ENCODE measurements around the gene IFITM2. TPM values are rescaled to one million over a fixed set of nuclear protein-coding genes. Genes with fewer than 3 reads are reported as not detected.

The IFITM2 gene
- total and polyA plus RNA-seq, 2 of the 4 experiments (the other 2 are of a cell fraction) = 31.2 to 564 TPM

DNA sequence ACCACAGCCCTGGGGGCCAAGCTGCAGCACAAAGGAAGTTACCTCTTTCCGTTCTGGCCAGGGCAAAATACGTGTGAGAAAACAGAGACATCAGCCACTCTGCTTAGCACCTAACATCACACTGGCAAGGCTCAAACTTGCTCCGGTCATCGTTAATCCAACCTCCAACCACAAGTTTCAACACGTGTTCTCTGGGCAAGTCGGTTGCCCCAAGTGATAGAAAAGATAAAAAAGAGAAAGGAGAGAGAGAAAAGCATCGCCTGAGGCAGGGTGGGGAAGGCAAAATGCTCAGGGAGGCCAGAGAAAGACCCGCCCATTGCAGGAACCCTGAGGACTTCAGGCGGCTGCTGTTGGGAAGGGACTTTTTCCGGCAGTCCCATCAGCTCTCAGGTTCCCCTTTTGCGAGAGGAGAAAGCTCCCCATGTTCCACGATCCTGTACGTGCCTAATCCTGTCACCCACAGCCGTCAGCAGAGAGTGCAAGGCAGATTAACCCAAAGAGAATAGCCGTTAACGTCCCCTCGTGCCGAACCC, 43.2 kb downstream of the IFITM2 start:
- no peak overlapping the region for H4K5ac ChIP-seq (ENCODE audit: low read depth, low read length)
- dilution Hi-C loops (cut with HindIII; ENCODE audit: low sequenced_read_pairs, unreplicated experiment) (no loop called here), in situ Hi-C loops (cut with MboI; ENCODE audit: low sequenced_read_pairs) (loop anchor here (10.0 kb wide), 1 partner anchor 46 kb away; the partner anchor contains the start of gene IFITM2), intact Hi-C loops (cut with micrococcal nuclease) (no loop called here)
- H3K9me3 ChIP-seq (ENCODE audit: control insufficient read depth, insufficient read depth, low read length) = no peaks in the 10 kb centered on the region
- WGBS, 2 experiments (ENCODE audit: extremely low coverage in 2 of 2, insufficient read length in 1 of 2) = 76% methylated on average over 7 of the region's 18 CpGs; no CpG with 5 or more reads in 1 of the 2 experiments
- H3K27ac ChIP-seq (ENCODE audit: insufficient read depth, low read length) = no peak overlapping the region
- H2AK9ac ChIP-seq (replicated peaks; ENCODE audit: low read depth, low read length, poor library complexity) = no peak overlapping the region
- H4K20me1 ChIP-seq (ENCODE audit: insufficient read depth, low read length) = no peaks in the 10 kb centered on the region
- no peak for TF ChIP-seq MAFK (IDR thresholded peaks at IDR 0.05; ENCODE audit: low read depth, low read length)
- ChIA-PET POLR2A (ENCODE audit: unreplicated experiment) (interaction anchor here (0.6 kb wide), 1 partner anchor 114 kb away, joined by 4 read pairs; the partner anchor contains the start of gene PSMD13), CTCF (no interaction called here)
- H3K36me3 ChIP-seq (ENCODE audit: control insufficient read depth, insufficient read depth, low read length) = no peaks in the 10 kb centered on the region
- peaks cover 10% of the 10 kb centered on the region for H3K9me1 ChIP-seq (ENCODE audit: insufficient read depth, low read length)
- no peak overlapping the region for H2BK5ac ChIP-seq (ENCODE audit: low read depth, low read length, poor library complexity, severe bottlenecking)
- peaks cover 0 to 9% of the 10 kb centered on the region in 2 experiments; a peak in 1 of 4 replicates for H3K79me1 ChIP-seq (ENCODE audit: low read depth in 1 of 2, low read length in 2 of 2)
- no peak overlapping the region for H3K18ac ChIP-seq (ENCODE audit: low read depth, low read length)
- H3K14ac ChIP-seq (replicated peaks; ENCODE audit: low read depth, low read length) = no peak overlapping the region
- no peaks in the 10 kb centered on the region; the same call in 1 of the 2 replicates for H3K27me3 ChIP-seq (ENCODE audit: control insufficient read depth, insufficient read depth, low read length)
- H3K4me2 ChIP-seq (ENCODE audit: low read depth, low read length) = no peak overlapping the region
- no peak overlapping the region for H3K9ac ChIP-seq (ENCODE audit: low read depth, low read length)
- no peak overlapping the region for H3K4me3 ChIP-seq (ENCODE audit: insufficient read depth, low read depth, low read length)
- no peak overlapping the region for H2BK20ac ChIP-seq (ENCODE audit: low read depth, low read length)
- no peak overlapping the region; the same call in 1 of the 2 replicates for H4K91ac ChIP-seq (ENCODE audit: insufficient read depth, low read depth, low read length)
- no peak for DNase-seq
- no peak overlapping the region for H4K8ac ChIP-seq (ENCODE audit: low read depth in 2 of 2, low read length in 2 of 2)
- H2BK120ac ChIP-seq (ENCODE audit: low read depth, low read length) = no peak overlapping the region
- peaks cover 8% of the 10 kb centered on the region for H3K4me1 ChIP-seq (ENCODE audit: control insufficient read depth, insufficient read depth, low read length)
- no peak overlapping the region for H3K56ac ChIP-seq (ENCODE audit: extremely low read depth, insufficient read depth, low read length)
- ATAC-seq (ENCODE audit: low read depth) = no peak
- no peak overlapping the region for H3K4ac ChIP-seq (ENCODE audit: low read depth, low read length)
- no peak overlapping the region for H2BK15ac ChIP-seq (ENCODE audit: low read depth, low read length)
- no peak overlapping the region for H3K23ac ChIP-seq (ENCODE audit: low read depth, low read length)
- BruUV-seq (replicated peaks) = no TSS peak
- H2AK5ac ChIP-seq (ENCODE audit: low read depth, low read length) = no peak overlapping the region
- H2AFZ ChIP-seq (replicated peaks; ENCODE audit: low read length, poor library complexity) = no peak overlapping the region

Measured in IMR-90 (cell line).